ENCODE results near the gene RGS3.

RGS3 gene

GRCh38 chr9:113582698-113583200, 119.2 kb downstream of the RGS3 start:
- Histone ChIP-seq H3K79me2 (ENCODE audit: control insufficient read depth, insufficient read depth, low read length) (no peaks in the 10 kb centered on the region), H2BK15ac (replicated peaks; ENCODE audit: low read depth) (no peak overlapping the region), H3K27me3 (ENCODE audit: insufficient read depth, low read length, poor library complexity) (no peaks in the 10 kb centered on the region), H3K4me3 (ENCODE audit: low read length) (no peak overlapping the region), H2BK5ac (ENCODE audit: low read length) (no peak overlapping the region), H3K27ac (ENCODE audit: low read depth, low read length) (no peak overlapping the region), H3K4me2 (ENCODE audit: low read length) (no peak overlapping the region), H3K18ac (ENCODE audit: low read length) (no peak overlapping the region), H3K36me3 (ENCODE audit: control insufficient read depth, insufficient read depth, low read length) (no peaks in the 10 kb centered on the region), H3K56ac (ENCODE audit: low read length) (no peak overlapping the region), H3K4ac (ENCODE audit: low read depth, low read length) (no peak overlapping the region), H4K5ac (ENCODE audit: low read length) (no peak overlapping the region), H3K4me1 (ENCODE audit: control insufficient read depth, low read depth, low read length) (no peaks in the 10 kb centered on the region), H3K23ac (ENCODE audit: low read length) (no peak overlapping the region), H3K79me1 (ENCODE audit: low read length) (no peaks in the 10 kb centered on the region), H3K9ac (ENCODE audit: low read length) (no peak overlapping the region), H2BK120ac (ENCODE audit: low read depth, low read length) (no peak overlapping the region), H2AK5ac (ENCODE audit: low read length) (no peak overlapping the region), H4K8ac (ENCODE audit: low read depth, low read length) (no peak overlapping the region)
- DNase-seq, result no peak
- WGBS (ENCODE audit: extremely low coverage, insufficient coverage, low lambda C conversion rate), result no CpG with 5 or more reads among the region's 6 CpGs

GRCh38 chr9:113583511-113584427, 120.2 kb downstream of the RGS3 start:
- Histone ChIP-seq H3K56ac (ENCODE audit: low read length) (no peak overlapping the region), H4K5ac (ENCODE audit: low read length) (no peak overlapping the region), H2BK120ac (ENCODE audit: low read depth, low read length) (no peak overlapping the region), H3K4me2 (ENCODE audit: low read length) (no peak overlapping the region), H3K18ac (ENCODE audit: low read length) (no peak overlapping the region), H3K36me3 (ENCODE audit: control insufficient read depth, insufficient read depth, low read length) (no peaks in the 10 kb centered on the region), H3K79me2 (ENCODE audit: control insufficient read depth, insufficient read depth, low read length) (no peaks in the 10 kb centered on the region), H3K4me3 (ENCODE audit: low read length) (no peak overlapping the region), H4K8ac (ENCODE audit: low read depth, low read length) (no peak overlapping the region), H2BK5ac (ENCODE audit: low read length) (no peak overlapping the region), H3K27me3 (ENCODE audit: insufficient read depth, low read length, poor library complexity) (no peaks in the 10 kb centered on the region), H3K4me1 (ENCODE audit: control insufficient read depth, low read depth, low read length) (no peaks in the 10 kb centered on the region), H3K23ac (ENCODE audit: low read length) (no peak overlapping the region), H3K4ac (ENCODE audit: low read depth, low read length) (no peak overlapping the region), H2BK15ac (replicated peaks; ENCODE audit: low read depth) (no peak overlapping the region), H3K27ac (ENCODE audit: low read depth, low read length) (no peak overlapping the region), H3K9ac (ENCODE audit: low read length) (no peak overlapping the region), H2AK5ac (ENCODE audit: low read length) (no peak overlapping the region), H3K79me1 (ENCODE audit: low read length) (no peaks in the 10 kb centered on the region)
- DNase-seq, result no peak
- no CpG with 5 or more reads among the region's 31 CpGs for WGBS (ENCODE audit: extremely low coverage, insufficient coverage, low lambda C conversion rate)

GRCh38 chr9:113584428-113585084, 121.0 kb downstream of the RGS3 start:
- Histone ChIP-seq H3K27ac (ENCODE audit: low read depth, low read length) (no peak overlapping the region), H2BK120ac (ENCODE audit: low read depth, low read length) (no peak overlapping the region), H3K18ac (ENCODE audit: low read length) (no peak overlapping the region), H3K4me1 (ENCODE audit: control insufficient read depth, low read depth, low read length) (no peaks in the 10 kb centered on the region), H3K23ac (ENCODE audit: low read length) (no peak overlapping the region), H3K4ac (ENCODE audit: low read depth, low read length) (no peak overlapping the region), H2AK5ac (ENCODE audit: low read length) (no peak overlapping the region), H3K4me3 (ENCODE audit: low read length) (no peak overlapping the region), H3K56ac (ENCODE audit: low read length) (no peak overlapping the region), H4K5ac (ENCODE audit: low read length) (no peak overlapping the region), H3K79me1 (ENCODE audit: low read length) (no peaks in the 10 kb centered on the region), H2BK15ac (replicated peaks; ENCODE audit: low read depth) (no peak overlapping the region), H2BK5ac (ENCODE audit: low read length) (no peak overlapping the region), H4K8ac (ENCODE audit: low read depth, low read length) (no peak overlapping the region), H3K36me3 (ENCODE audit: control insufficient read depth, insufficient read depth, low read length) (no peaks in the 10 kb centered on the region), H3K4me2 (ENCODE audit: low read length) (no peak overlapping the region), H3K27me3 (ENCODE audit: insufficient read depth, low read length, poor library complexity) (no peaks in the 10 kb centered on the region), H3K79me2 (ENCODE audit: control insufficient read depth, insufficient read depth, low read length) (no peaks in the 10 kb centered on the region), H3K9ac (ENCODE audit: low read length) (no peak overlapping the region)
- WGBS (ENCODE audit: extremely low coverage, insufficient coverage, low lambda C conversion rate), result no CpG with 5 or more reads among the region's 5 CpGs
- DNase-seq, result no peak

GRCh38 chr9:113585085-113585442, 121.5 kb downstream of the RGS3 start:
- no peak overlapping the region for H4K8ac ChIP-seq (ENCODE audit: low read depth, low read length)
- no CpG with 5 or more reads among the region's 4 CpGs for WGBS (ENCODE audit: extremely low coverage, insufficient coverage, low lambda C conversion rate)
- H3K27ac ChIP-seq (ENCODE audit: low read depth, low read length), result no peak overlapping the region
- no peak overlapping the region for H3K4me3 ChIP-seq (ENCODE audit: low read length)
- no peaks in the 10 kb centered on the region for H3K36me3 ChIP-seq (ENCODE audit: control insufficient read depth, insufficient read depth, low read length)
- no peak for DNase-seq
- no peaks in the 10 kb centered on the region for H3K79me1 ChIP-seq (ENCODE audit: low read length)
- no peak overlapping the region for H2BK120ac ChIP-seq (ENCODE audit: low read depth, low read length)
- no peak overlapping the region for H3K56ac ChIP-seq (ENCODE audit: low read length)
- H3K27me3 ChIP-seq (ENCODE audit: insufficient read depth, low read length, poor library complexity), result no peaks in the 10 kb centered on the region
- H3K4me2 ChIP-seq (ENCODE audit: low read length), result no peak overlapping the region
- no peak overlapping the region for H2BK5ac ChIP-seq (ENCODE audit: low read length)
- no peak overlapping the region for H3K9ac ChIP-seq (ENCODE audit: low read length)
- H3K4ac ChIP-seq (ENCODE audit: low read depth, low read length), result no peak overlapping the region
- H3K79me2 ChIP-seq (ENCODE audit: control insufficient read depth, insufficient read depth, low read length), result no peaks in the 10 kb centered on the region
- H3K4me1 ChIP-seq (ENCODE audit: control insufficient read depth, low read depth, low read length), result no peaks in the 10 kb centered on the region
- no peak overlapping the region for H3K18ac ChIP-seq (ENCODE audit: low read length)
- no peak overlapping the region for H2AK5ac ChIP-seq (ENCODE audit: low read length)
- no peak overlapping the region for H2BK15ac ChIP-seq (replicated peaks; ENCODE audit: low read depth)
- no peak overlapping the region for H3K23ac ChIP-seq (ENCODE audit: low read length)
- H4K5ac ChIP-seq (ENCODE audit: low read length), result no peak overlapping the region

GRCh38 chr9:113585555-113585954, 122.0 kb downstream of the RGS3 start:
- Histone ChIP-seq H2BK5ac (ENCODE audit: low read length) (no peak overlapping the region), H3K18ac (ENCODE audit: low read length) (no peak overlapping the region), H2BK15ac (replicated peaks; ENCODE audit: low read depth) (no peak overlapping the region), H3K4me3 (ENCODE audit: low read length) (no peak overlapping the region), H3K4me2 (ENCODE audit: low read length) (no peak overlapping the region), H4K5ac (ENCODE audit: low read length) (no peak overlapping the region), H3K36me3 (ENCODE audit: control insufficient read depth, insufficient read depth, low read length) (no peaks in the 10 kb centered on the region), H2AK5ac (ENCODE audit: low read length) (no peak overlapping the region), H3K23ac (ENCODE audit: low read length) (no peak overlapping the region), H3K79me1 (ENCODE audit: low read length) (no peaks in the 10 kb centered on the region), H3K27ac (ENCODE audit: low read depth, low read length) (no peak overlapping the region), H3K56ac (ENCODE audit: low read length) (no peak overlapping the region), H2BK120ac (ENCODE audit: low read depth, low read length) (no peak overlapping the region), H3K9ac (ENCODE audit: low read length) (no peak overlapping the region), H3K4ac (ENCODE audit: low read depth, low read length) (no peak overlapping the region), H3K27me3 (ENCODE audit: insufficient read depth, low read length, poor library complexity) (no peaks in the 10 kb centered on the region), H3K79me2 (ENCODE audit: control insufficient read depth, insufficient read depth, low read length) (no peaks in the 10 kb centered on the region), H3K4me1 (ENCODE audit: control insufficient read depth, low read depth, low read length) (no peaks in the 10 kb centered on the region), H4K8ac (ENCODE audit: low read depth, low read length) (no peak overlapping the region)
- DNase-seq, result no peak
- no CpG with 5 or more reads among the region's 2 CpGs for WGBS (ENCODE audit: extremely low coverage, insufficient coverage, low lambda C conversion rate)
